ENCODE data around the gene TBC1D17. TPM values are rescaled to one million over a fixed set of nuclear protein-coding genes. Genes with fewer than 3 reads are reported as not detected.

The TBC1D17 gene
- polyA plus RNA-seq, 3 donors = 3.1 to 48.2 (median 4.5) TPM

GRCh38 chr19:49851456-49852259 lies 25.8 kb upstream of the TBC1D17 start:
- WGBS (ENCODE audit: insufficient coverage) = 4% methylated on average over 49 of the region's 78 CpGs
- Histone ChIP-seq H2AFZ (ENCODE audit: insufficient read depth, low read depth, low read length, poor library complexity, severe bottlenecking) (peak overlapping the region; percentile 92), H3K4me1 (ENCODE audit: control insufficient read depth in 1 of 2, insufficient read depth in 2 of 2, low read length in 2 of 2) (peaks cover 32 to 40% of the 10 kb centered on the region in 2 donors), H4K20me1 (ENCODE audit: insufficient read depth, low read length) (peaks cover 46% of the 10 kb centered on the region), H3K9me3 (replicated peaks in 1 of 2; ENCODE audit: control insufficient read depth in 1 of 2, insufficient read depth in 1 of 2, low read length in 2 of 2) (peaks cover 4% of the 10 kb centered on the region in 2 donors), H3K27ac (ENCODE audit: low read depth in 1 of 2, low read length in 2 of 2) (no peak overlapping the region), H3K27me3 (ENCODE audit: control insufficient read depth in 2 of 2, insufficient read depth in 2 of 2, low read length in 2 of 2) (peaks cover 7 to 12% of the 10 kb centered on the region in 2 donors), H3K4me2 (replicated peaks; ENCODE audit: extremely low read depth, low read length, poor library complexity, severe bottlenecking) (peak overlapping the region; percentile 96), H3K9ac (ENCODE audit: insufficient read depth, low read length, poor library complexity, severe bottlenecking) (peak overlapping the region; percentile 97), H3K36me3 (replicated peaks in 1 of 2; ENCODE audit: control insufficient read depth in 1 of 2, insufficient read depth in 2 of 2, low read length in 2 of 2) (peaks cover 0 to 3% of the 10 kb centered on the region in 2 donors), H3K79me2 (ENCODE audit: insufficient read depth, low read length) (peaks cover 20% of the 10 kb centered on the region), H3K4me3 (replicated peaks in 1 of 3; ENCODE audit: low read depth in 2 of 3, low read length in 3 of 3) (peak overlapping the region; percentile 35 to 99 (median 84))
- no peak for DNase-seq
- peaks cover 4 to 11% (median 8%) of the 10 kb centered on the region in 7 donors for H3K9me3 Mint-ChIP-seq
- H3K27me3 Mint-ChIP-seq (ENCODE audit: low read depth in 3 of 3) = peaks cover 14 to 17% (median 15%) of the 10 kb centered on the region in 3 donors
- H3K4me3 Mint-ChIP-seq = peak overlapping the region; percentile 71 to 86
- H3K36me3 Mint-ChIP-seq = peaks cover 8 to 17% of the 10 kb centered on the region in 2 donors
- intact Hi-C loops (cut with micrococcal nuclease) = loop anchor here (2.0 to 5.0 kb wide), 3 partner anchors 15 to 34 kb away; partner anchors contain the start of genes MED25 (in 2 of the 2) and PNKP (in 1 of the 2)
- H3K4me1 Mint-ChIP-seq = peaks cover 42% of the 10 kb centered on the region
- H3K27ac Mint-ChIP-seq = no peak overlapping the region
- TF ChIP-seq, protein P1, sequence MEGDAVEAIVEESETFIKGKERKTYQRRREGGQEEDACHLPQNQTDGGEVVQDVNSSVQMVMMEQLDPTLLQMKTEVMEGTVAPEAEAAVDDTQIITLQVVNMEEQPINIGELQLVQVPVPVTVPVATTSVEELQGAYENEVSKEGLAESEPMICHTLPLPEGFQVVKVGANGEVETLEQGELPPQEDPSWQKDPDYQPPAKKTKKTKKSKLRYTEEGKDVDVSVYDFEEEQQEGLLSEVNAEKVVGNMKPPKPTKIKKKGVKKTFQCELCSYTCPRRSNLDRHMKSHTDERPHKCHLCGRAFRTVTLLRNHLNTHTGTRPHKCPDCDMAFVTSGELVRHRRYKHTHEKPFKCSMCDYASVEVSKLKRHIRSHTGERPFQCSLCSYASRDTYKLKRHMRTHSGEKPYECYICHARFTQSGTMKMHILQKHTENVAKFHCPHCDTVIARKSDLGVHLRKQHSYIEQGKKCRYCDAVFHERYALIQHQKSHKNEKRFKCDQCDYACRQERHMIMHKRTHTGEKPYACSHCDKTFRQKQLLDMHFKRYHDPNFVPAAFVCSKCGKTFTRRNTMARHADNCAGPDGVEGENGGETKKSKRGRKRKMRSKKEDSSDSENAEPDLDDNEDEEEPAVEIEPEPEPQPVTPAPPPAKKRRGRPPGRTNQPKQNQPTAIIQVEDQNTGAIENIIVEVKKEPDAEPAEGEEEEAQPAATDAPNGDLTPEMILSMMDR (IDR thresholded peaks at IDR 0.05) = no peak

- Histone ChIP-seq H3K4me3 (replicated peaks in 1 of 3; ENCODE audit: low read depth in 2 of 3, low read length in 3 of 3) (peak overlapping the region in 1 of 3 experiments; percentile 99), H3K9ac (ENCODE audit: insufficient read depth, low read length, poor library complexity, severe bottlenecking) (no peak overlapping the region), H3K4me2 (replicated peaks; ENCODE audit: extremely low read depth, low read length, poor library complexity, severe bottlenecking) (peak overlapping the region; percentile 96), H3K27me3 (ENCODE audit: control insufficient read depth in 2 of 2, insufficient read depth in 2 of 2, low read length in 2 of 2) (peaks cover 7 to 12% of the 10 kb centered on the region in 2 donors), H2AFZ (ENCODE audit: insufficient read depth, low read depth, low read length, poor library complexity, severe bottlenecking) (no peak overlapping the region), H3K79me2 (ENCODE audit: insufficient read depth, low read length) (peaks cover 20% of the 10 kb centered on the region), H3K4me1 (ENCODE audit: control insufficient read depth in 1 of 2, insufficient read depth in 2 of 2, low read length in 2 of 2) (peaks cover 32 to 40% of the 10 kb centered on the region in 2 donors), H3K27ac (ENCODE audit: low read depth in 1 of 2, low read length in 2 of 2) (no peak overlapping the region), H3K9me3 (replicated peaks in 1 of 2; ENCODE audit: control insufficient read depth in 1 of 2, insufficient read depth in 1 of 2, low read length in 2 of 2) (peaks cover 4% of the 10 kb centered on the region in 2 donors), H4K20me1 (ENCODE audit: insufficient read depth, low read length) (peaks cover 57% of the 10 kb centered on the region), H3K36me3 (replicated peaks in 1 of 2; ENCODE audit: control insufficient read depth in 1 of 2, insufficient read depth in 2 of 2, low read length in 2 of 2) (peaks cover 0 to 12% of the 10 kb centered on the region in 2 donors)
- H3K36me3 Mint-ChIP-seq = peaks cover 9 to 22% of the 10 kb centered on the region in 2 donors
- TF ChIP-seq, protein P1 (IDR thresholded peaks at IDR 0.05) = no peak
- no peak overlapping the region for H3K27ac Mint-ChIP-seq
- peaks cover 40% of the 10 kb centered on the region for H3K4me1 Mint-ChIP-seq
- peak overlapping the region; percentile 71 to 86 for H3K4me3 Mint-ChIP-seq
- intact Hi-C loops (cut with micrococcal nuclease) = loop anchor here in 1 of 2 donors (5.0 kb wide), 1 partner anchor 35 kb away; the partner anchor contains the start of gene MED25
- DNase-seq = no peak
- WGBS (ENCODE audit: insufficient coverage) = 94% methylated on average over 8 of the region's 14 CpGs
- H3K9me3 Mint-ChIP-seq = peaks cover 4 to 9% (median 8%) of the 10 kb centered on the region in 7 donors
- peaks cover 15 to 17% (median 15%) of the 10 kb centered on the region in 3 donors for H3K27me3 Mint-ChIP-seq (ENCODE audit: low read depth in 3 of 3)
These were observed 24.8 kb upstream of the TBC1D17 start for GRCh38 chr19:49852631-49853126.
